Inflammatory macrophage treated with lipopolysaccharide for 1 hour (primary cell): ENCODE data around the gene MBNL1.

ENCODE experiments used
- DNase-seq, 2 donors: peaks; one replicate each; pipeline ENCODE4 v3.0.0-alpha.2; 2020 to 2022

The MBNL1 gene

GRCh38 chr3:152254041-152254440 is 14.7 kb upstream of the MBNL1 start:
- DNase-seq = no peak

GRCh38 chr3:152255290-152255689 is 13.4 kb upstream of the MBNL1 start:
- DNase-seq = no peak

GRCh38 chr3:152256851-152257562 is 11.7 kb upstream of the MBNL1 start:
- no peak for DNase-seq

- DNase-seq = peak; percentile 62 to 68
Measured at GRCh38 chr3:152257563-152258035, 11.1 kb upstream of the MBNL1 start.

- DNase-seq = peak; percentile 93 to 100
Measured at GRCh38 chr3:152258448-152259393, 10.0 kb upstream of the MBNL1 start.

GRCh38 chr3:152259468-152259867 is 9.3 kb upstream of the MBNL1 start:
- no peak for DNase-seq

GRCh38 chr3:152260026-152260425 is 8.7 kb upstream of the MBNL1 start:
- DNase-seq = no peak

- DNase-seq = no peak
Measured at GRCh38 chr3:152260529-152260928, 8.2 kb upstream of the MBNL1 start.

- no peak for DNase-seq
Measured at GRCh38 chr3:152261329-152261728, 7.4 kb upstream of the MBNL1 start.

GRCh38 chr3:152263711-152264110 is 5.0 kb upstream of the MBNL1 start:
- no peak for DNase-seq

GRCh38 chr3:152264378-152264777 is 4.4 kb upstream of the MBNL1 start:
- DNase-seq = peak; percentile 58 to 80

- DNase-seq = peak; percentile 91 to 95
Measured at GRCh38 chr3:152266221-152266995, 2.3 kb upstream of the MBNL1 start.

GRCh38 chr3:152267831-152268554 is 736 bp upstream of the MBNL1 start:
- DNase-seq = peak in 1 of 2 donors; percentile 36

- DNase-seq = peak in 1 of 2 donors; percentile 54
Measured at GRCh38 chr3:152269056-152269830, 514 bp downstream of the MBNL1 start.

GRCh38 chr3:152269831-152270734 is 1.4 kb downstream of the MBNL1 start:
- DNase-seq = peak in 1 of 2 donors; percentile 57

GRCh38 chr3:152270937-152271336 is 2.2 kb downstream of the MBNL1 start:
- peak in 1 of 2 donors; percentile 42 for DNase-seq

GRCh38 chr3:152271501-152272236 is 2.9 kb downstream of the MBNL1 start:
- peak in 1 of 2 donors; percentile 40 for DNase-seq

GRCh38 chr3:152272771-152273242 is 4.1 kb downstream of the MBNL1 start:
- peak; percentile 43 to 64 for DNase-seq

GRCh38 chr3:152276681-152277080 is 8.0 kb downstream of the MBNL1 start:
- DNase-seq = no peak
